8988T (cell line): ENCODE results near the gene NRL.

ENCODE experiments used
- DNase-seq: peaks from one replicate; pipeline ENCODE4 v3.0.0; 2011

Gene NRL

DNA sequence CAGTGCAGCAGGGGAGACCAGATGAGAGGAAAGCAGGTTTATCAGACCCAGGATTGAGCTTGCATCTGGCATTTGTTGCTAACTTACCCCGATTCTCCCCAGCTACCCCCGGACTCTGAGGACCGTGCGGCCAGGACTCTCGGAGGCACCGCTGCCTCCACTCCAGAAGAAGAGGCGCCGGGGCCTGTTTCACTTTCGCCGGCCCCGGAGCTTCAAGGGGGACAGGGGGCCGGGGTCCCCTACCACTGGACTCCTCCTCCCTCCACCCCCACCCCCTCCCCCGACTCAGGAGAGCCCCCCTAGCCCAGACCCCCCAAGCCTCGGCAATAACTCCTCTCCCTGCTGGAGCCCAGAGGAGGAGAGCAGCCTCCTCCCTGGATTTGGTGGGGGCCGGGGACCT lies 49.9 kb downstream of the NRL start:
- no peak for DNase-seq

DNA sequence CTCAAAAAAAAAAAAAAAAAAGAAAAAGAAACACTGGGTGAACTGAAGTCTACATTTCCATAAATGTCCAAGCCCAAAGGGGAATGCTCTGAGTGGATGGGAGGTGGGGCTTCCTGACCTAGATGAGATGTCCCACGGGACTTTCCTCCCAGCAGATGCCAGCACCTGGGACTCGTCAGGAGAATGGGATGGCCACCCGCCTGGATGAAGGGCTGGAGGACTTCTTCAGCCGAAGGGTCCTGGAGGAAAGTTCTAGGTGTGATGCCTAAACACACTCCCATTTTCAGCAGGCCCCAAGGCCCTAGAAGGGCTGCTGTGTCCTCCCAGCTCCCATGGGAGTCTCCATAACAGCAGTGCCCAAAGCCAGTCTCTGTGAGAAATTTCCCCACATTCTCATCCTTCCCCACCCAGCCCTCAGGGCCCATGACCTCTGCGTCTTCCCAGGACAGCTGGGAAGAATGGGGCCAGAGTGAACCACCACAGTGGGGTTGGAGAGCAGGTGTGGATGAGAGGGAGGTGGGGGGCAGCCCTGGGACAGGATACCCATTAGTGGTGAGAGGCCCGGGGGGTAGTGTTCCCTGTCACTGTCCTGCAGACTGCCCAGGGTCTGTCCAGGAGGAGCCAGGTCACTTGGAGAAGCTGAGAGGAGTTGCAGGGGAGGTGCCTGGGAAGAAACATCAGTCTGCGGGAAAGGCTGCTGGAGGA lies 50.5 kb downstream of the NRL start:
- no peak for DNase-seq

DNA sequence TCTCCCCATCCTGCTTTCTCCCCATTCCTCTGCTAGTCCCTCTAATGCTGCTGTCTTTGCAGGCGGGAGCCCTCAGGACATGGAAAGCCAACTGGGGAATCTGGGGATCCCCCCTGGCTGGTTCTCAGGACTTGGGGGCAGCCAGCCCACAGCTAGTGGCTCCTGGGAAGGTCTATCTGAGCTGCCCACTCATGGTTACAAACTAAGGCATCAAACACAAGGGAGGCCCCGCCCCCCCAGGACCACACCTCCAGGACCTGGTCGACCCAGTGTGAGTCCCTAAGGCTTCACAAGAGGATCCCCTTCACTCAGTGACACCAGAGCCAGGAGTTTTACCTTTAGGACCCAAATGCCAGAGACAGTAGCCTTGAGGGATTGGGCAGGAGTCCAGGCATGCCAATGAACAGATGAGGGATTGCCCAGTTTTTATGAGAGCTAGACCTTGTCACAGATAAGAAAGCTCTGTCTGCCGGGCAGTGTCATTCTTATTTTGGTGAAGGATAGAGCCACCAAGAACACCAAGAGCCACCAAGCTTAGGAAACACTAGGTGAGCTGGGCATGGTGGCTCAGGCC lies 51.4 kb downstream of the NRL start:
- no peak for DNase-seq

DNA sequence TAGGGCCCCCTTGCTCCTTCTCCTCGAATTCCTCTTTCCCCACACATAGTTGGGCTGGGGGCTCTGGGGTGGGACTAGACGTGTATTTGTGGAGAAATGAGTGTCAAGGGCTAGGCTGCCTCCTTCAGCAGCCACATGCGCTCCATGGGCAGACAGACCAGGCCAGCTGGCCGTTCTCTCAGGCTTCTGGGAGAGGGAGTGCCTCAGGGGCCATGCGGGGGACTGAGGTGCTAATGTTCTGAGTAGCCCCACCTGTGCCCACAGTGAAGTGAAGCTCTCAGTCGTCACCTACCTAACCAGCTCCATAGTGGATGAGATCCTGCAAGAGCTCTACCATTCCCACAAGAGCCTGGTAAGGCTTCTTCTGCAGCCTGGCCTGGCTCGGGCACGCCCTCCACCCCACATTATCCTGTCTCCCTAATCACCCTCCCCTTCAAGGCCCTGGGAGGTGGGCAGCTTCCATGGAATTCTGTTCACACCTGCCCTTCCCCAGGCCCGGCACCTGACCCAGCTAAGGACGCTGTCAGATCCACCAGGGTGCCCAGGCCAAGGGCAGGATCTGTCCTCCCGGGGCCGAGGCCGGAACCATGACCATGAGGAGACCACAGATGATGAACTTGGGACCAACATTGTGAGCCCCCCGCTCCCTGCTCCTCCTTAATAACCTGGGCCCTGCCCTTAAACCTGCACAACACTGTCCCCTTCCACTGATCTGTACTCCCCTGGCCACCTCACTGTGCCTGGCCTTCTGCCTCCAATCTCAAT lies 52.4 kb downstream of the NRL start:
- no peak for DNase-seq

DNA sequence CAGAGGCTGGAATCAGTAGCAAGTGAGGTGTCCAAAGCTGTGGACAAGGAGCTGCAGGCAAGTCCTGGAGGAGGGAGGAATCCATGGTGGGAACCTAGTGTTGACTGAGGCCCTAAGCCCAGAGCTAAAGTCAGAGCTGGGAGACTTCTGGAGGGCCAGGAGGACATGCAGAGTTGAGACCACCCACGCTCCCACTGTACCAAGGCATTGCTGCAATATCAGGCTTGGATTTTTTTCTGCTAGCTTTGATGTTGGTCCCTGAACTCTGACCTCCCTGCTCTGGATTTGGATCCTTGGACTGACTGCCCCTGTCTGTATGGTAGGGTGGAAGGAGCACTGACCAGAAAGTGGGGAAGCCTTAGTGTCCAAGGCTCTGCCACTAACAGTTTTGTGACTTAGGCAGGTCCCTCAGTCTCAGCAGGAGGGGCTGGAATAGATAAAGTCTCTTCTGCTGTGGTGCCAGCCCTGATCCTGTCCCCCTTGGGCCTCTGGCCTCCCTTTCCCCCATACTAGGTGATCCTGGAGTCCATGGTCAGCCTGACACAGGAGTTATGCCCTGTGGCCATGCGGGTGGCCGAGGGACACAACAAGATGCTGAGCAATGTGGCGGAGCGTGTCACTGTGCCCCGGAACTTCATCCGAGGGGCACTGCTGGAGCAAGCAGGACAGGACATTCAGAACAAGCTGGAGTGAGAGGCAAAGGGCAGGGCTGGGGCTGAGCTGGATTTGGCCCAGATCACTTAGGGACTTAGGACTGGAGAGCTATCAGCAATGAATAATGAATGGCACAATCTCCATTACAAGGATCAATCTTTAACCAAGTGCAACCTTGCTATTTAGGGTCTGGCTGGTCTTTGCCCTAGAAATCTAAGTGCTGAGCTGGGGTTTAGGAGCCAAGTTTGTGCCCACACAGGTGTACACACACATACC lies 53.5 kb downstream of the NRL start:
- no peak for DNase-seq

DNA sequence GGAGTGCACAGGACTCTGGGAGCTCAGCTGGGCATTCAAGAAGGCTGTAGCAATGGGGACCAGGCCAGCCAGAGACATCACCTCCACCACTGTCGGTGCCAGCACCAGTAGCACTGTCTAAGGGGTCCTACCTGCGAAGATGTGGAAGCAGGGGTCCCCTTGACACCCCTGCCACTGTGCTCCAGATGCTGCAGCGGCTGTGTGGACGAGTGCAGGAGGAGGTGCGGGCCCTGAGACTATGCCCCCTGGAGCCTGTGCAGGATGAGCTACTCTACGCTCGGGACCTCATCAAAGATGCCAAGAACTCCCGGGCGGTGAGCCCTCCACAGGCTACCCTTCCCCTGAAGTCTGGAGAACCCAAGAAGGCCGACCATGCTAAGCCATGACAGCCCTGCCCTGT lies 54.3 kb downstream of the NRL start:
- no peak for DNase-seq

DNA sequence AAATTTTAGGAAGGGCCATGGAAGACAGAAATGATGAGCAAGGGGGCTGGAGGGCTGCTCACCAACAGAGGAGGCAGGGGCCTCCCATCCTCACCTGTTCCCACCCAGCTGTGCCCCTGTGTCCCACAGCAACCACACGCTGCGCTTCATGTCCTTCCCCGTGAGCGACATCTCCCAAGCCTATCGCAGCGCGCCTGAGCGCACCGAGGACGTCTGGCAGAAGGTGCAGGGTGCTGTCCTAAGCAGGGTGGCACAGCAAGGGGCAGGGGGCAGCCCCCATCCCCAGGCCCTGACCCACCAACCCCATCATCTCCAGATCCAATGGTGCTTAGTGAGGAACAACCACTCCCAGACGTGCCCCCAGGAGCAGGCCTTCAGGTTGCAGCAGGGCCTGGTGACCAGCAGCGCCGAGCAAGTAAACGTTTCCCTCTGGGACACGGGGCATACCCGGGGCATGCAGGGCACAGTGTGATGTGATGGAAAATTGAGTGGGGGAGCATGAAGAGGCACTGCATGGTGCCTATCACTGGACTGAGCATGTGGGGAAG lies 54.8 kb downstream of the NRL start:
- DNase-seq = no peak

DNA sequence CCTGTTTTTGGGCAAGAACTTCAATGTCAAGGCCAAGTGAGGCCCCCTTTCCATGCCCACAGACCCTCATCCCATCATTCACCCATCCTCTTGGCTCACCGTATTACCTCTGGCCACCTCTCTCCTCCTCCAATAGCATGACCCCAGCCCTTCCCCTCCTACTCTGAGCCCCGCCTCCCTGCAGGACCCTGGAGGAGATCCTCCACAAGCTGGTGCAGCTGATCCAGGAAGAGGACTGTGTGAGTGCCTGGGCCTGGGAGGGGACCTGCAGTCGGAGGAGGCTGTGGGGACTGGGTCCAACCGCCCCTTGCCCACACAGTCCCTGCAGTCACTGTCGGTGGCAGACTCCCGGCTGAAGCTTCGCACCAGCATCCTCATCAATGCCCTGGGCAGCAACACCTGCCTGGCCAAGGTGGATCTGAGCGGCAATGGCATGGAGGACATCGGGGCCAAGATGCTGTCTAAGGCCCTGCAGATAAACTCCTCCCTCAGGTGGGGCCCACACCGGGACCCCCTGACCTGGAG lies 55.7 kb downstream of the NRL start:
- peak; percentile 6 for DNase-seq

DNA sequence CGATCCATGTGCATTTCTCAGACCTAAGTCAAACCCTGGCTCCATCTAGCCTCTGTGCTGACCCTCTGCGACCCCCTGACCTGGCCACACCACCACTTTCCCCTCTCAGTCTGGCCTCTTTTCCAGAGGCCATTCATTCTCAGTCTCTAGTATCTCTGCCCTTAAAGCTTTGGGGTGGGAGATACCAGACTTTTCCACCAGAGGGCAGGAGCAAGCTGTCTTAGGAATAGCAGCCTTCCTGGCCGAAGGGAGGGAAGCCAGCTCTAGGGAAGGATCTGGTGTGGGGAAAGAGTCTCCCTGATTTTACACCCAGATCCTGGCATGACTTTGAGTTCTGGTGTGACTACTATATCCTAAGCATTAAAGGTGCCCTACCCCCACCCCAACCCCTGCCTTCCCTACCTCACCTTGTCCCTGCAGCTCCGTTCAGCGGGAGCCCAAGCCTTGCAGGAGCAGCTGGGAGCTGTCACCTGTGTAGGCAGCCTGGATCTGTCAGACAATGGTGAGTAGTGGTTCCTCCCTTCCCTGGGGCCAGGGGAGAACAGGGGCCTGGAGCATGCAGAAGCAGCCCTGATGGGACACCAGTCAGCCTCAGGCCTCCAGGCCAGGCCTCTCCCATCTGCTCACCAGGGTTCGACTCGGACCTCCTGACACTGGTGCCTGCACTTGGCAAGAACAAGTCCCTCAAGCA lies 56.3 kb downstream of the NRL start:
- peak; percentile 82 for DNase-seq

DNA sequence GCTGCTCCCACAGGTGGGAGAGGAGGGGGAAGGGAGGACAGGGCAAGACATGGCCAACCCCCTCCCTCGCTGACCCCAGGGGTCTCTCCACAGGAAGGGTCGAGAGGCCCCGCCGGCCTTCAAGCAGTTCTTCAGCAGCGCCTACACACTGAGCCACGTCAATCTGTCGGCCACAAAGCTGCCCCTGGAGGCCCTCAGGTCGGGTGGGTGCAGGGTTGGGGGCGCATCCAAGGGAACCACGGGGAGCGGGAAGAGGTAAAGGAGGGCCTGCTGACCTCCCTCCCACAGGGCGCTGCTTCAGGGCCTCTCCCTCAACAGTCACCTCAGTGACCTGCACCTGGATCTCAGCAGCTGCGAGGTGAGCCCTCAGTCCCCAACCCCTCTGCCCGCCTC lies 56.9 kb downstream of the NRL start:
- DNase-seq = peak; percentile 5

DNA sequence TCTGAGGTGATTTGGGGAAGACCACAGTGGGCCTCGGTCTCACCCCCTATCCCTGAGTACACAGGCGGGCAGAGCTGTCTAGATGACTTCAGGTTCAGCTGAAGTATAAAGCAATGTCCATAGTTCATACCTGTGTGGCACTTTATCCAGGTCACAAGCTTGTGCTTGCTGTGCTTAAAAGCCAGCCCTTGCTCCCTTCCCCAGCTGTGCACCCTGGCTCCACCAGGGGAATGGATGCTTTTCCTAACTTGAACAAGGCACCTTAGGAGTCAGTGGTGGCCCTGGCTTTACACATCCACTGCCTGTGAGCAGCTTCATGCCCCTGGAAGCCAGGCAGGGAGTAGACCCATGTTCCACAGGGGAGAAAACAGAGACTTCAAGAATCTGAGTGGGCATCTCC lies 57.5 kb downstream of the NRL start:
- DNase-seq = peak; percentile 8

DNA sequence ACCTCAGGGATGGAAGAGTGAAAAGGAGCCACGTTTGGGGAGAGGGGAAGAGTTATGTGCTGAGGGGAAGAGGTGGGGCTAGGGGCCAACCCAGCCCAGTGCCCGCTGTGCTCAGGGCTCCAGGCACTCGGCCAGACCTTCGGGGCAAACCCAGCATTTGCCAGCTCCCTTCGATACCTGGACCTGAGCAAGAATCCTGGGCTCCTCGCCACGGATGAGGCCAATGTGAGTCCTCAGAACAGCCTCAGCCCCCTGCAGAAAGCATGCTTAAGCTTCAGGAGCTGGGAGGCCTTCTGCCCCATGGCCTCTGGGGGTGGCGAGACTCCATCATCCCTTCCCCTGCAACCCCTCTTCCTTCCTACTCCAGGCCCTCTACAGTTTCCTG lies 58.0 kb downstream of the NRL start:
- no peak for DNase-seq

DNA sequence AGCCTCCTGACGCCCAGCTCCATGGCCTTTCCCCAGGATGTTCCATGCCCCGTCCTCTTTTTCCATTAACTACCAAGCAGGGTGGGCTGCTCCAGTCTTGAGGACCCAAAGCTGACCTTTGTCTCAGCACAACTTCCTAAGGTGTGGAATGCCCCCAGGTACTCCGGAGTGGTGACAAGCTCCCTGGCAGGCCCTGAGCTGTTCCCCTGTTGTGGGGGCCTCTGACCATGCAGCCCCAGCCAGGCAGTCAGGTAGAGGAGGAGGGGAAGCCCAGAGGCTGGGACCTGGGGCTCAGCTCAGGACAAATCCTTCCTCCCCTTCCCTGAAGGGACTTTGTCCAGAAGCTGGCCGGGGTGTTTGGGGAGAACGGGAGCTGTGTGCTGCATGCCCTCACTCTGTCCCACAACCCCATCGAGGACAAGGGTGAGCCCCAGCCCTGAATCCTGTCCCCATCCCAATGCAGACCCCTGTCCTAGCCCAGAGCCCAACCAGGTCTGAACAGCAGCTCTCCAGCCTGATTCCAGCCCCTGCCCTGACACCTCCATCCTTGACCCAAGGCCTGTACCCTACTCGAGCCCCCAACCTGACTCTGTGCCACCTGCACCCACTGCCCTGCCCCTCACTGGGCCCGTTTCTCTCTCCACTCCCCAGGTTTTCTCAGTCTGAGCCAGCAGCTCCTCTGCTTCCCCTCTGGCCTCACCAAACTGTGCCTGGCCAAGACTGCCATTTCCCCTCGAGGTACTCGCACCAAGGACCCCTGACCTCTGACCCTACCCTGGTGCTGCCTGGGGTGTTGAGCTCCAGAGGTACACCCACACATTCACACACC lies 58.6 kb downstream of the NRL start:
- peak; percentile 8 for DNase-seq

DNA sequence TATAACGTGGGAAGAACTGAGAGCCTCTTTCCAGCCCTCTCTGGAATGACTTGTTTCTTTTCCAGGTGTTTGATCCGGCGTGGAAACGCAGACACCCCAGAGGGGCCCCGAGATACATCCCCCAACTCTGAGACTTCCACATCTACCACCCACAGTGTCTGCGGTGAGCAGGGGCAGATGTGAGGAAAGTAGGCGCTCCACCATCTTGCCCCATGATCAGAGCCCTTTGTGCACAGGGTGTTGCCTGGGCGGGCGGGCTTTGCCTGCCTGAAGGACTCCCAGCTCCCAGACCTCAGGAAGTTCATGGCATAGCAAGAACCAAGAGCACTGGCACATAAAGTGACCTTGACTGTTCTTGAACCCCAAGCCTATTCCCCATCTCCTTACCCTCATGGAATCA lies 60.1 kb downstream of the NRL start:
- DNase-seq = no peak

DNA sequence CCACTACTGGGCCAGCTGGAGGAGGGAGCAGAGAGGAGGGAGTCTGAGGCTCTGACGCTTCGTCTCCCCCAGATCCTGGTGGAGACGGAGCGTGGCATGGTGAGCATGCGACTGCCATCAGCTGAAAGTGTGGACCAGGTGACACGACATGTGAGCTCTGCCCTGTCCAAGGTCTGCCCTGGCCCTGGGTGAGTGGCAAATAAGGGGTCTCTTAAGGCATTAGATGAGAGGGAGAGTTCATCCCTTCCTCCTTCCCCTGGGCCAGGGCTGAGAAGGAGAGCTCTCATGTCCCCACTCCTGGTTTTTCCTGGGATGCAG lies 60.5 kb downstream of the NRL start:
- peak; percentile 10 for DNase-seq

DNA sequence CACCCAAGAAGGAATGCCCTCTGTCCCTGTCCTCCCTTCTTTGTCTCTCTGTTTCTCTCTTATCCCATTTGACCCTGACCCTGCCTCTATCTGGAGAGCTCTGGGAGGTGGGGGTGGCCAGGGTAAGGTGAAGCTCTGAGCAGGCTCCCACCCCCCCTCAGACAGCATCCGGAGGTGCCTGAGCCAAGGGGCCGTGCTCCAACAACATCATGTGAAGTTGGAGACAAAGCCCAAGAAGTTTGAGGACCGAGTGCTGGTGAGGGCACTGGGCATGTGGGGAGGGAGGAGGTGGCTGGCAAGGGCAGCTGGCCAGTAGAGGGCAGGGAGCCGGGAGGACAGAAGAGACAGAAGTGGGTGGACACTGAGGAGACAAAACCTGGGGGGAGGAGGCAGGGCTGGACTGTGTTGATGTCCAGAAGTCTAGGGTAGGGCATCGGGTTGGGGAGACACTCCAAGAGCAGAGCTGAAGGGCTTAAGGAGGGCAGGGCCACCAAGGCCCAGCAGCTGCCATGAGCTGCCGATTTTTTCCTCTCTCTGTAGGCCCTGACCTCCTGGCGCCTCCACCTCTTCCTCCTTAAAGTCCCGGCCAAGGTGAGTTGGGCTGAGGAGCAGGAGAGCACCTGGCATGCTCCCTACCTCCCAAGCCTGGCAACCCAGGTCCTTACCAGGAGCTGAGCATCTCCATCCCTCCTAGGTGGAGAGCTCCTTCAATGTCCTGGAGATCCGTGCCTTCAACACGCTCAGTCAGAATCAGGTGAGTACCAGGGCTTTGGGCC lies 61.0 kb downstream of the NRL start:
- DNase-seq = peak; percentile 6

DNA sequence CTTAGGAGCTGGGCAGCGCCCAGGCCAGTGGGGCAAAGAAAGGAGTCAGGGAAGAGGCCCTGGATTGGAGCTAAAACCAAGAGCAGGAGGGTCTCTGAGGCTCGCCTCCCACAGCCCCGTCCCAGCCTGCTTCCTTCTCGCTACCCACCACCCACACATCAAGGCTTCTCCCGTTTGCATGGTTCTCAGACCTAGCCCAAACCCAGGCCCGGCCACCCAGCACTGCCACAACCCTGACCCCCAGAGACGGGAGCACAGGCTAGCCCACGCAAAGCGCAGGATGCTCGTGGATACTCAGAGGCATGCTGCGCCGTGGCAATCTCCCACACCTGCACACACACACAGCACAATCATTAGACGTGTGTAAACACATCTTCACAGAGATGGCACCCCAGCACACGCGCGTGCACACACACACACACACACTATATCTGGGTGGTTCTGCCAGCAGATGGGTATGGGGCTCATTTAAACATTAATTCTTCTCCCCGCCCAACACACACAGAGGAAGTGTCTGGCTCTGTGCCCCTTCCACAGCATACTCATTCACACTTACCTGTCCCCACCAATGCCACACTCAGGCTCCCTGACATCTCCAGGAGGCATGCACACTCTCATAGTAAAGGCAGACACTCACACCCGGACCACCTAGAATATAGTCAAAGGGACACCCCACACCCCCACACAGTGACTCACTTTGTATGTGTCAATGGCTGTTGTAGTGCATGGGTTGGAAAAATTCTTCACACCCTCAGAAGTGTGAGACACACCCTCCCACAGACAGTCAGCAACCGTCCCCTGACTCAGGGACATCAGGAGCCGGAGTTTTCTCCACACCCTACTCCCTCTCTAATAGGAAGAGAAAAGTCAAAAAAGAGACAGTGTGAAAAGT lies 61.8 kb downstream of the NRL start:
- DNase-seq = peak; percentile 2

DNA sequence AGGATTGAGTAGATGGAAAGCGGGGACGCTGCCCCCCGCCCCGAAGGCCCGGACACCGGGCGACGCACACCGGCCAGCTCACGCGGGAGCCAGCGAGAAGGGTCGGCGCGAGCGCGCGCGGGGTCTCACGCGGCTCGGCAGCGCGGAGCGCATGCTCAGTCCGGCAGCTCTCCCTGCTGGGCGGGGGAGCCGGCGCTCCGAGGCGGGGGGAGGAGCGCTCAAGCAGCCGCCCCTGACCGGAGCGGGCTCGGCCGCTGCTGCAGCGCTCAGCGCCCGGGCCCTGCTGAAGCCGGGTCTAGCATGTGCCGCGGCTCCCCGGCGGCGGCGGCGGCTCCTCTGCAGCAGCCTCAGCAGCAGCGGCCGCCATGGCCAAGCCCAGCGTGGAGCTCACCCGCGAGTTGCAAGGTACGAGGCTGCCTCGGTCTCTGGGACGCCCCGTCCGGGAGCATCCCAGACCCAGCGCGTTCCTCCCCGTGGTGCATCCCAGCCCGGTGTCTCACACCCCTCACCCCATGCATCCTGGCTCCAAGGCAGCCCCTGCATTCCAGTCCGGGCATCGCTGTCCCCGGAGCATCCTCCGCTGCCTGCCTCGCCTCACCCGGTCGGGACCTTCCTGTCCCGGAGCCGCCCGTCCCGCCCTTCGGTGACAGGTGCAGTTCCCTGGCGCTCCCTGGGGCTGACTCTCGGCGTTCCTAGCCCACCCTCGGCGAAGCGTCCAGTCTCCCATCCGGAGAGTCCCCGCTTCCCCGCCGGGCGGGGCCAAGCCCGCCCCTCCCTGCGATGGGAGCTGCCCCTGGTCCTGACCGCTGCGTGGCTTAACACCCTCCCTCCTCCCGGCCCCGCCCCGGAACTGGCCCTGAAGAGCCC lies 62.7 kb downstream of the NRL start, which contains the start of gene CARMIL3:
Gene CARMIL3 (plus strand): TSS at position 221 of the 867 bp plus-strand sequence. CDS start 145 bp downstream, at position 366.
- peak; percentile 61 for DNase-seq
